Cardiac muscle cell (in vitro differentiated cells and primary cell): ENCODE measurements around the gene DHX35. TPM values are rescaled to one million over a fixed set of nuclear protein-coding genes. Genes with fewer than 3 reads are reported as not detected.
A peak's percentile ranks its signal among the peaks of the same experiment; 100 is the strongest.

Experiments used
- DNase-seq, 2 donors: peaks; one replicate each; pipeline versions ENCODE4 v3.0.0 to v3.0.0-alpha.2; 2010 to 2017; ENCODE audit warnings: low read depth in 1 of 2, low spot score in 1 of 2
- H3K27ac ChIP-seq: fragments of 200-600 bp; sonication (generic); 2 replicates; pipeline ENCODE4 v1.5.1; 2016
- H3K27me3 ChIP-seq: fragments of 200-600 bp; sonication (generic); 2 replicates; pipeline ENCODE4 v1.6.0; 2016; ENCODE audit warnings: control low read depth
- H3K36me3 ChIP-seq: fragments of 200-600 bp; sonication (generic); 2 replicates; pipeline ENCODE4 v1.5.1; 2016; ENCODE audit warnings: control low read depth
- H3K4me1 ChIP-seq: fragments of 200-600 bp; sonication (generic); 2 replicates; pipeline ENCODE4 v1.8.1; 2017; ENCODE audit warnings: low read depth, mild to moderate bottlenecking, mixed run types
- H3K4me3 ChIP-seq: fragments of 200-600 bp; sonication (generic); 2 replicates; pipeline ENCODE4 v1.5.1; 2016; ENCODE audit warnings: mild to moderate bottlenecking
- H3K9me3 ChIP-seq: fragments of 200-600 bp; sonication (generic); 2 replicates; pipeline ENCODE4 v1.5.1; 2017; ENCODE audit warnings: low read depth, mild to moderate bottlenecking, control low read depth
- polyA plus RNA-seq: library from polyadenylated mRNA; unstranded; fragments of >200 nt; fragmentation: Nextera tagmentation; extraction: Ambion mirVana; gene quantifications from 2 replicates; pipeline ENCODE4 v1.2.1, GENCODE V29; 2016
- total RNA-seq: library from RNA; depleted of rRNA; stranded (reverse); fragments of >200 nt; gene quantifications from 2 replicates; pipeline ENCODE4 v1.2.3, GENCODE V29; 2016
- TF ChIP-seq, protein P1 (sequence below): IDR thresholded peaks from 2 replicates; pipeline ENCODE4 v1.5.1; 2012; ENCODE audit warnings: low read depth, mild to moderate bottlenecking, low read length

Gene DHX35
- total and polyA plus RNA-seq, 2 experiments from 2014 or later, result 8.9 to 10.4 TPM

DNA sequence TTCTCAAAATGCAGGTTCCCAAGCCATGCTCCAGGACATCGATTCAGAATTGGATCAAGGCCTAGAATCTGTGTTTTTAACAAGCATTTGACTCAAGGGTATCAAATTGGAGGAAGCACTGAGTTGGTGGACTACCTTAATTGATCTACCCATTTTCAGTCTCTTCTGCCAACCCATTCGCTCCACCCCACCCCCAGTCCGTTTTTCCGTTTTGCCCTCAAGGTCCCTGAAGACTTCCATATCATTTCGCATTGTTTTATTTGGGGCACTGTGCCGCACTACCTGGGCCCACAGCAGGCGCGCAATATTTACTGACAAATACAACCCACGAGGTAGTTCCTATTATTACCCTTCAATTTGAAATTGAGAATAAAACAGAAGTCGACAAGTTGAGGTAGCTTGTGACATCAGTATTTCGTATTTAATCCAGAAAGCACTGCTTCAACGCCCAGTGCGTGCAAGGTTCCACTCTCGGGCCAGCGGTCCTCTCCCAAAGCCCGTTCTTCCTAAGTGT is 557 bp upstream of the DHX35 start:
- peaks cover 6% of the 10 kb centered on the region for H3K4me1 ChIP-seq
- H3K9me3 ChIP-seq, result no peaks in the 10 kb centered on the region
- TF ChIP-seq, protein P1, sequence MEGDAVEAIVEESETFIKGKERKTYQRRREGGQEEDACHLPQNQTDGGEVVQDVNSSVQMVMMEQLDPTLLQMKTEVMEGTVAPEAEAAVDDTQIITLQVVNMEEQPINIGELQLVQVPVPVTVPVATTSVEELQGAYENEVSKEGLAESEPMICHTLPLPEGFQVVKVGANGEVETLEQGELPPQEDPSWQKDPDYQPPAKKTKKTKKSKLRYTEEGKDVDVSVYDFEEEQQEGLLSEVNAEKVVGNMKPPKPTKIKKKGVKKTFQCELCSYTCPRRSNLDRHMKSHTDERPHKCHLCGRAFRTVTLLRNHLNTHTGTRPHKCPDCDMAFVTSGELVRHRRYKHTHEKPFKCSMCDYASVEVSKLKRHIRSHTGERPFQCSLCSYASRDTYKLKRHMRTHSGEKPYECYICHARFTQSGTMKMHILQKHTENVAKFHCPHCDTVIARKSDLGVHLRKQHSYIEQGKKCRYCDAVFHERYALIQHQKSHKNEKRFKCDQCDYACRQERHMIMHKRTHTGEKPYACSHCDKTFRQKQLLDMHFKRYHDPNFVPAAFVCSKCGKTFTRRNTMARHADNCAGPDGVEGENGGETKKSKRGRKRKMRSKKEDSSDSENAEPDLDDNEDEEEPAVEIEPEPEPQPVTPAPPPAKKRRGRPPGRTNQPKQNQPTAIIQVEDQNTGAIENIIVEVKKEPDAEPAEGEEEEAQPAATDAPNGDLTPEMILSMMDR, result no peak
- peak overlapping the region; percentile 20 for H3K27ac ChIP-seq
- peak overlapping the region; percentile 78 for H3K4me3 ChIP-seq
- H3K27me3 ChIP-seq, result no peaks in the 10 kb centered on the region
- no peaks in the 10 kb centered on the region for H3K36me3 ChIP-seq
- no peak for DNase-seq

DNA sequence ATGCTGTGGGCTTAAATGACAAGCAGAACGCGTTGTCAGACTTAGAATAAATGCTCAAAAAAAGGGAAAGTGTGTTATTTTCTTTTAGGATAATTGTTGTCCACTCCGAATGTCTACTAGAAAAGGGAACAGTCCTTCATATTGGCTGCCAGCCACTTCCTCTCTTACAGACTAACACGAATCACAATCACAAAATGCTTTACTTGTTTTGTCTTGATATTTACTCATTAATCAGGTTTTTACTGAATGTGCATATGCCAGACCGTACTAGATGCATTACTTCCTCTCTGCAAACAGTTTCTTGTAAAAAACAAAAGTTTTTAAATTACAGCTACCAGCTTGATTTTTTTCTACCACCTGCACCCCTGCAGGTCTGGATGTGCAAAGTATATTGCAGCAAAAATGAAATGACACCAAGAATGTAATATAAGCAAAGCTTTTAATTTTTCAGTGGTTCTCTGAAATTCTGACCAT is 821 bp downstream of the DHX35 start:
- Histone ChIP-seq H3K4me3 (peak overlapping the region; percentile 78), H3K27me3 (no peaks in the 10 kb centered on the region), H3K9me3 (no peaks in the 10 kb centered on the region), H3K4me1 (peaks cover 6% of the 10 kb centered on the region), H3K27ac (peak overlapping the region; percentile 96), H3K36me3 (no peaks in the 10 kb centered on the region)
- DNase-seq, result no peak
- TF ChIP-seq, protein P1, result no peak

DNA sequence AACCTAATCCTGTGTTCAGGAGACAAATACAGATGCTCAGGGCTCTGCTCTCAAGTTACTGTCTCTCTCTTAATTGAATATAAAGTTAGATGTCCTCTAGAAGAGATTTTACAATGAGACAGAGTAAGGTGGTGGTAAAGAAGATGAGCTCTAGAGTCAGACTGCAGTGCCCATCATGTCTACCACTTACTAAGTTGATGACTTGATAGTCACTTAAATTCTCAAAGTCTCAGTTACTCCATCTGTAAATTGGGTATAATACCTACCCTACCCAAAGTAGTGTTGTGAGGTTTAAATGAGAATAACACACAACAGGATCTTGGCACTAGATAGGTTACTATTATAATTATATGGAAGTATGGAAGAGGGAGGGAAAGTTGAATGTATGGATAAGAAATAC is 1.6 kb downstream of the DHX35 start:
- H3K9me3 ChIP-seq, result no peaks in the 10 kb centered on the region
- H3K27me3 ChIP-seq, result no peaks in the 10 kb centered on the region
- TF ChIP-seq, protein P1, result no peak
- no peaks in the 10 kb centered on the region for H3K36me3 ChIP-seq
- DNase-seq, result no peak
- no peak overlapping the region for H3K4me3 ChIP-seq
- peaks cover 6% of the 10 kb centered on the region for H3K4me1 ChIP-seq
- H3K27ac ChIP-seq, result no peak overlapping the region

DNA sequence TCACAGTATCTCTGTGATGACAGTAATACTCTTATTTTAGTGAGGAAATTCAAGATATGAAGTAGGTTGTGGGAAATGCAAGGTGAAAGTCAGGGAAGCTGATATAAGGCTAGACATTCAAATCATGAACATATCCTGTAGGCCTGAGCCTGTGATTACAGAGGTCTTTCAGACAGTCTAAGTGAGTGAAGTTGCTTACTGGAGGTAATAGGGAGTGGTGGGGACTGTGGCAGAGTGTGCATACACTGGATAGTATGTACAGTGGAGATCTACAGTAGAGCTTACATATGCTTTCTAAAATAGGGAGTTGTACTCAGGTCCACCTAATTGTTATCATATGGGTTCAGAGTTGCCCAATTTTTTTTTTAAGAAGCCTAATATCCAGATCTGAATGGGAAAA is 3.1 kb downstream of the DHX35 start:
- no peak overlapping the region for H3K4me3 ChIP-seq
- H3K36me3 ChIP-seq, result peaks cover 3% of the 10 kb centered on the region
- peaks cover 6% of the 10 kb centered on the region for H3K4me1 ChIP-seq
- H3K9me3 ChIP-seq, result no peaks in the 10 kb centered on the region
- no peak for DNase-seq
- TF ChIP-seq, protein P1, result no peak
- H3K27me3 ChIP-seq, result no peaks in the 10 kb centered on the region
- H3K27ac ChIP-seq, result no peak overlapping the region

DNA sequence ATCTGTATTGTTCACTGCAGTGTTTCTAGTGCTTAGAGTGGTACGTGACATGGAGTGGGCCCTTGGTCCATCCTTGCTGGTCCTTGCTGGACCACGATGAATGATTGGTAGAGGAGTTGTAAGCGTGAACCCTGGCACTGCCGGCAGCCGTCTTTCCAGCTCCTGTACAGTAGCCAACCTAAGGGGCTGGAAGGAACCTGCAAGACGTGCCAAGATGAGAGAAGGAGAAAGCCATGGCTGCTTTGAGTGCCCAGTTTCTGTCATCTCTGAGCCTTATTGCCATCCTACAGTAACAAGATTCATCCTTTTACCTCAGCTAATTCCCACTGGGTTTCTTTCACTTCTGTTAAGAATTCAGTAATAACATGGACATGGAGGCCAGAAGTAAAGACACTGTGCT is 5.9 kb downstream of the DHX35 start:
- no peak for DNase-seq
- H3K27me3 ChIP-seq, result no peaks in the 10 kb centered on the region
- no peaks in the 10 kb centered on the region for H3K9me3 ChIP-seq
- peaks cover 4% of the 10 kb centered on the region for H3K4me1 ChIP-seq
- TF ChIP-seq, protein P1, result no peak
- H3K36me3 ChIP-seq, result peaks cover 6% of the 10 kb centered on the region
- H3K4me3 ChIP-seq, result no peak overlapping the region
- no peak overlapping the region for H3K27ac ChIP-seq
